Activated CD4-positive, alpha-beta T cell treated with anti-CD3 and anti-CD28 coated beads, Interleukin-2, Interleukin-4, amounts not matched to agents 100 ng/mL and 50 ng/mL, durations not matched to agents 16 hours and 8 hours (primary cell): Measurements from ENCODE around the gene SLC28A1.

Experiments used
- DNase-seq: peaks from one replicate; pipeline ENCODE4 v3.0.0-alpha.2; 2020; ENCODE audit warnings: low spot score

Gene SLC28A1

DNA sequence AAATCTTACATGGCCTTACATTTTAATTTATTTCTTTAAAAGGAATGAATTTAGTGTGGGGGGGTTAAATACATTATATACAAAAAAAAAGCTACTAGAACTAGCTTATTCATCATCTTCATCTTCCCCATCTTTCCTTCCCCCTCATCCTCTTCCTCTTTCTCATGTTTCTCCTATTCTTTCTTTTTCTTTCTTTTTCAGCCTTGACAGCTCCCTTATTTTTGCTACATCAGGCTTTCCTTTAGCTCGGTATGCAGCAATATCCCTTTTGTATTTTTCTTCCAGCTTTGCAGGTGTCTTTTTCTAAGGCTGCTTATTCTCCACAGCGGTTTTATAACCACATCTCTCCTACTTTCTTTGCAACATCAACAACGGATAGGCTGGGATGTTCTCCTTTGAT is 55.9 kb downstream of the SLC28A1 start:
- no peak for DNase-seq

DNA sequence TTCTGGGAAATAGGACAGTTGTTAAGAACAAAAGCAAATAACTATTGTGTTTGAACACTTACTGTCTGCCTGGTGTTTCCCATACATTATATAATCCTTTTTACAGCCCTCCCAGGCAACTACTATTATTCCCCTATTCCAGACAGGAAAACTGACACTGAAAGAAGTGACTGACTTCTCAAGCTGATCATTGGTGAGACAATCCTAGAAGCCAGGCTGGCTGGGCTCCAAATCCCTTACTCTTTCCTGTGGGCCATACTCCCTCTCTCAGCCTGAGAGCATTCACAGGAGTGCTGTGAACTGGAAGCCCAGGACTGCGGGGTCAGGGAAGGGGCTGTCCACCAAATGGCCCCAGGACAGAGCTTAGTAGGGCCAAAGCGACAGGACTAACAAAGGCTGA is 58.0 kb downstream of the SLC28A1 start:
- DNase-seq = no peak

DNA sequence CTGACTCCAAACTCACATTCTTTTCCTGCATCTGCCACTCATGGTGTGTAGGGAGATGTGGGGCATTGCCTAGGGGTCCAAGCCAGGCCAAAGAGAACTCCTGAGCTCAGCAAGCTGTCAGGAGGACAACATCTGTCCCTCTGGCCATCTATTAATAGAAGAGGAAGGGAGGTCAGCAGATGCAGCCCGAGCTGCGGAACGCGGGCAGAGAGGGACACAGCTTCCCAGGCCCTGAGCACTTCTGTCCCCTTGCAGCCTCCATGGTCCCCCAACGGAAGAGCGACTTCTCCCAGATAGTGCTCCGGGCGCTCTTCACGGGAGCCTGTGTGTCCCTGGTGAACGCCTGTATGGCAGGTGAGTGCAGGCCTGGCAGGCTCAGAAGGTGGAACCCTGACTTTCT is 59.8 kb downstream of the SLC28A1 start:
- no peak for DNase-seq

DNA sequence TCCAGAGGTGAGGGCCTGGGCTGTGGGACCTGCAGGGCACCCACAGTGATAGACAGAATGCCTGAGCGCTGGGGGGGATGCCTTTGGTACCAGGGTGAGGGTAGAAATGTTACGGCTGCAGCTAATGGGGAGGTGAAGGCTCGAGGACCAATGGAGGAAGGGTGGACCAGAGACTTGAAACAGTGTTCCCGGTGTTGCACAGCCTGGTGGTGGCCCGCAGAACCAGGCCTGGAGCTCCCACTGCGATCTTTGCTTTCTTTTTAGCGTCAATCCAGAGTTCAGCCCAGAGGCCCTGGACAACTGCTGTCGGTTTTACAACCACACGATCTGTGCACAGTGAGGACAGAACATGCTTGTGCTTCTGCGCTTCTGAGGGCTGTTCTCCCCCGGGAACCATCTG is 60.4 kb downstream of the SLC28A1 start:
- no peak for DNase-seq

DNA sequence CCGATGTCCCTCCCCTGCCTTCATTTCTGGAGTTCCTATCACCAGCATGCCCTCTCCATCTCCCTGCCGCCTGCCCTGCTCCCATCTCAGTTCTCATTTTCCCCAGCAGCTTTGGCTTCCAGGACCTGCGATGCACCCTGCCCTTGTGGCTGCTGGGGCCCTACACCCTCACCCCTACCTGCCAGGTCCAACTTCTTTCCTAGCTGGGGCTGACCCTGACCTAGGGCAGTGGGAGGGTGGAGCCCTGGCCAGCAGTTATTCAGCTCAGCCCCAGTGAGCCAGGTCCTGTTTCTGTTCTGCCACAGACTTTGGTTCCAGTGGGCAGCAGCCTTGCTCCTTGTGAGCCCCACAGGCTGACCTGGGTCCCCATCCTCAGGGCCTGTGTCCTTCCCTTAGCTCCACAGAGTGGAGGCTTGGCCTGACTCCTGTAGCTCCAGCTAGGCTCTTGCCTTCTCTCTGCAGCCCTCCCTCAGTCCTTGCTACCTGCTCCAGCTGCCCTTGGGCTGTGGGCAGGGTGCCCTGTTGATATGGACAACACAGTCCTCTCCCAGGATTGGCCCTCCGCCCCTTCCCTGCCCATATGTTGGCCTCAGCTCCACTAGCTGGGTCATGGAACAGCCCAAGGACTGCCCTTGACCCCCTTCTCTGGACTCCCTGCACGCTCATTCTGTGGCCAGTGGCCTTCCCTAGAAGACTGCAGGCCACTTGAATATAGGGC is 62.5 kb downstream of the SLC28A1 start:
- DNase-seq = no peak

DNA sequence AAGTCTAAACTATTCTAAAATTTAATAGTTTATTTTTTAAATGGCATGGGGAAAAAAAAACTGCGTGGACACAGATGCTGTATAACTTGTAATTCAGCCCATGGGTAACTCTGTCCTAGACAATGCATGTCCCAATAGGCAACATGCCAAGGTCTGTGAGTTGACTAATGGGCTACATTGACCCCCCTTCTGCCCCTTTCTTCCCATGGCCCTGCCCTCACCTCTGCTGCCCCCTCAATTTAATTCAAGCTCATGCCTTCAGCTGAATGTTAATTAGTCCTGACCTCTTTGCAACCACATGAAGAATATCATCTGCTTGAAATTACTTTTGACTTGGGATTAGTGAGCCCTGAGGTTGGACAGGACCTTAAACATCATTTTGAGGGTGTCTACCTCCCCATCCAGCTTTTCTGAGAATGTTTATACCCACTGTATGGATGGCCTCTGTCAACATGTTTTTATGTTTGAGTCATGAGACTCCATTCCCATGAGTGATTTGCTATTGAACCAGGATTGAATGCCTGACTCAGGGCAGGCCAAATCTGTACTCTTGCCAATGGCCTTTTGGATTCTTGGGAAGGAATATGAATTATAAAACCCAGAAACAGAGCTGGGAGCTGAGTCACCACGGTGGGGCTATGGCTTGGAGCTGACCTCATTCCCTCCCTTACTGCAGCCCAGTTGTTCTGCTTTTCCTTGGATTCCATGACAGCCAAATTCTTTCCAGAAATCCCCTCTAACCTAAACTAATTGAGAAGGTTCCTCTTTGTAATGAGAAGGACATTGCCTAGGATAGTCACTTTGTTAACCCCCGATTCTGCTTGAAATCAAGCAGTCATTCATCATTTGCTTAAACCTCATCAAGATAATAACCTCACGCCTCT is 63.7 kb downstream of the SLC28A1 start:
- no peak for DNase-seq

DNA sequence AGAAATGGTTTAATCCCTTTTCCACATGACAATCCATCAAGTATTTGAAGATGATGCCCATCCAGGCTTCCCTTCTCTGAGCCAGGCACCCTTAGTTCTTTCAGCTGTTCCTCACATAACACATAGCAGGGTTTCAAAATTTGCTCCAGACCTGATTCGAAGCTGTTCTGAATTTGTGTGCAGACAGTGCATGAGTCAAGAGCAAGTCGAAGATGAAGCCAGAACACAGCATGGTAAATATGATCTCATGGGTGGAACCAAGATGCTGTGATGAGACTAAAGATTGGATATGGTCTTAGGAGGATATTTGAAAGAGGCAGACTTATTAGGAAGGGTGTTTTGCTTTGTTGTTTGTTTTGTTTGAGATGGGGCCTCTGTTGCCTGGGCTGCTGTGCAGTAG is 64.6 kb downstream of the SLC28A1 start:
- no peak for DNase-seq

DNA sequence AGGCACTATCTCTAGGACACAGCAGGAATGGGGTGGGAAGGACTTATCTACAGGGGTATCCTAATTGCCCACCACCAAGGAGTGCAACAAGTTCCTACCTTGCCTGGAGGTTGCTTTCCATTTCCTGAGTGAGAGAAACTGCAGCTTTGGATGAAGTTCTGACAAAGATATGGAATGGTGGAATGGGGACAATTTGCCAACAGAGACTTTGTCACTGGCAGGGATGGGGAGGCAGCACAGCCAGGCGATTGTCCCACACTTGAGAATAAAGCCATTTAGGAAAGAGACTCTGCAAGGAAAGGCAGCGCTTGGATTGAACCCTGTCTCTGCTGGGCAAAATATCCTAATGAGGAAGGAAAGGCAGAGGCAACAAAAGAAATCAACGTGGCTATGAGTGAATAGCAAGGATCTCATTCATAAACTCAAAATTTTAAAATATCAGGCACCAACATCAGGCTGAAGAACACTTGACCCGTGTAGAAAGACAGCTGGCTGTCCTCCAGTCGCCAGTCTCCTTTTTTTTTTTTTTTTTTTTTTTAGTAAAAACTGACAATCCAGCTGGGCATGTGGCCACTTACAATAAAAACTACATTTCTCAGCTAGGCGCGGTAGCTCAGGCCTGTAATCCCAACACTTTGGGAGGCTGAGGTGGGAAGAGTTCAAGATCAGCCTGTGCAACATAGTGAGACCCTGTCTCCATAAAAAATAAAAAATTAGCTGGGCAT is 65.5 kb downstream of the SLC28A1 start:
- DNase-seq = no peak

DNA sequence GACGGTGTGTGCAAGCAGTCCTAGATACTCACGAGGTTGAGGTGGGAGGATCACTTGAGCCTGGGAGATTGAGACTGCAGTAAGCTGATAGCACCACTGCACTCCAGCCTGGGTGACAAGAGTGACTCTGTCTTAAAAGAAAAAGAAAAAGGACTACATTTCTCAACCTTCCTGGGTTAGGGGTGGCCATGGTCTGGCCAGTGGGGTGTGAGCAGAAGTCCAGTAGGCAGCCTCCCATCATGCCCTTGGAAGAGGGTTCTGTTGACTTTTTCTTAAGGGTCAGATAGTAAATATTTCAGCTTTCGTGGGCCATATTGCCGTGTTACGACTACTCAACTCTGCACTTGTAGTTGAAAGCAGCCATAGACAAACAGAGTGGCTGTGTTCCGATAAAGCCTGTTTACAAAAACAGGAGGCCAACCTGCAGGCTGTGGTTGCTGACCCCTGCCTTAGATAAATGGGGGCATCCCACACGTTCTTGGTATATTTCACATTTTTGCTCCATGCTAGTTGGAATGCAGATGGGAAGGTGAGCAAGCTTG is 66.2 kb downstream of the SLC28A1 start:
- DNase-seq = no peak

DNA sequence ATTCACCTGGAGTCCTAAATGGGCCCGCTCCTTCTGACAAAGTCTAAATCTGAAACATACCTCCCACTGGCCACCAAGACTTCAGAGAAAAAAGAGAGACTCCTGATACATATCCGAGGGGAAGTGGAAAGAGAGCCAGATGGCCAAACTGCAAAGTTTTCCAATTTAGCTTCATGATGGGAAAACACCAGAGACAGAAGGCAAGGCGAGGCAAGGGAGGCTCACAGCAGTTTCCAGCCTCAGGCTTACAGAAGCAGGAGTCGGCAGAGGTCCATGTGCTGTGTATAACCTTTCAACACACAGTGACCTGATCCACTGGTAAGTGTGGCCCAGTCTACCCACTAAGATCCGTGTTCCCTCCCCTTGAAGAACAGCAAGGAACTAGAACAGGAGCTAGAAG is 67.3 kb downstream of the SLC28A1 start:
- DNase-seq = no peak

DNA sequence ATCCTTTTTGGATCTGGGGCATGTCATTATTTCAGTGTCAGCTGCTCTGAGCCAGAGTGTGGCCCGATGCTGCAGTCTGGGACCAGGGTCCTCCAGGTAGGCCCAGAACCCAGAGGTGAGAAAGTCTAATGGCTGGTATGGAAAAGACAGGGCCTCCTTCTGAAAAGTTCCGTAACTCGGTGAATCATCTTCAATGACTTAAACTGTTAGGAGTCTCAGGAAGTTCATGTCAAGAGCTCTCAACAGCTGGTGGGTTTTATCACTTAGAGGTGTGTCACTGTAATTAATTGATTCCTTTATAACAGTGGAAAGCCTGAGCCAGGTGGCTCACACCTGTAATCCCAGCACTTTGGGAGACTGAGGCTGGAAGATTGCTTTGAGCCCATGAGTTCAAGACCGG is 68.7 kb downstream of the SLC28A1 start:
- DNase-seq = no peak

DNA sequence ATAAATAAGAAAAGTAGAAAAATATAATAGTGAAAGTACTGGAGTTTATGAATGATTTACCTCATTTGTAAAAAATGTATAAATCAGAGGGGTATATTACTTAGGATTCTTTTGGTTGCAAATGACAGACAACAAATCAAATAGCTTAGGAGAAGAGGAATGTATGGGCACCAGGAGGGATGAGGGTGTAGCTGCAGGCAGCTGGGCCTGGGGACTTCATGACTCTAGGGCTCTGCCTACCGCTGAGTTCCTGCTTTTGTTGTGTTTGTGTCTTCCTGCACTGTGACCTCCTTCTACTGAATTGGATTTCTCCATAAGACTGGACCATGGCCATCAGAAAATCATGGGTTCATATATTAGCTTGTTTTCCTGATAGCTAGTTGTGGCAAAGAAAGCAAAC is 69.3 kb downstream of the SLC28A1 start:
- no peak for DNase-seq

DNA sequence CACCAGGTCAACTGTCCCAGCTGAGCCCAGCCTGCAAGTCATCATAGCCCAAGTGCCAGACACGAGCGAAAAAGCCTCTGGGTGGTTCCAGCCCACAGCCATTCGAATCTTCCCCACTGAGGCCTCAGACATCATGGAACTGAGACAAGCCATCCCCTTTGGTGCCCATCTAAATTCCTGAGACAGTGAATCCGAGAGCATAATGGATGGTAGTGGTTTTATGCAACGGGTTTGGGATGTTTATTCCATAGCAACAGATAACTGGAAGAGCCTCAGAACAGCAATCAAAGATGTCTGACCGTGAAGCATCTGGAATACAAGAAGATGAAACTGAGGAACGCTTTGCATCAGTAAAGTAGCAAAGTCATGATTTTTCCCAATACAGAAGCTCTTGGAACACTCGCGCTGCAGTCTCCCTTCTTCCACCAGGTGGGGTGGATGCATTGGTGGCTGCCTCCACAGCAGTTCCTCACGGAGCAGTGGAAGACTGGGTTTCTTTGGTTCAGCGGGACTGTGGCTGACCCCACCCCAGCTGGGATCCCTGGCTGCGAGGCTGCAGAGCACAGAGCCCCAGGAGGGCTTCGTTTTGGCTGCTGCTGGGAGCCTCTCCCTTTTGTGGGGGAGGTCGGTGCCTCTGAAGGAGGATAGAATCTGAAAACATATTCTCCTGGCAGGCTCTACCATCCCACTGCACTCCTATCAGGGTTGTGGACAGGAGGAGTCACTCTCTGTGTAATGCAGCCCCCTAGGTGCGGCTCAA is 70.8 kb downstream of the SLC28A1 start:
- DNase-seq = peak; percentile 6

DNA sequence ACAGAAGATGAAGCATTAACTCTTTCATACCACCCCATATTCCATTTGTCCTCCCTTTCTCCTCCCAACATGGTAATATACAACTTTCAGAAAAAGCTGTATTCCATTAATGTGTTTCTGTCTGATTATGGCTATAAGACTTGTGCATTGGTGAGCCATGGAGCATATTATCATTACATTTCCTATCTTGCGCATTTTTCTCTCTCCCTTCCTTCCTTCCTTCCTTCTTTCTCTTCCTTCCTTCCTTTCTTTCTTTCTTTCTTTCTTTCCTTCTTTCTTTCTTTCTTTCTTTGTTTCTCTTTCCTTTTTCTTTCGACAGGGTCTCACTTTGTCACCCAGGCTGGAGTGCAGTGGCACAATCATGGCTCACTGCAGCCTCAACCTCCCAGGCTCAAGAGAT is 71.7 kb downstream of the SLC28A1 start:
- DNase-seq = no peak

DNA sequence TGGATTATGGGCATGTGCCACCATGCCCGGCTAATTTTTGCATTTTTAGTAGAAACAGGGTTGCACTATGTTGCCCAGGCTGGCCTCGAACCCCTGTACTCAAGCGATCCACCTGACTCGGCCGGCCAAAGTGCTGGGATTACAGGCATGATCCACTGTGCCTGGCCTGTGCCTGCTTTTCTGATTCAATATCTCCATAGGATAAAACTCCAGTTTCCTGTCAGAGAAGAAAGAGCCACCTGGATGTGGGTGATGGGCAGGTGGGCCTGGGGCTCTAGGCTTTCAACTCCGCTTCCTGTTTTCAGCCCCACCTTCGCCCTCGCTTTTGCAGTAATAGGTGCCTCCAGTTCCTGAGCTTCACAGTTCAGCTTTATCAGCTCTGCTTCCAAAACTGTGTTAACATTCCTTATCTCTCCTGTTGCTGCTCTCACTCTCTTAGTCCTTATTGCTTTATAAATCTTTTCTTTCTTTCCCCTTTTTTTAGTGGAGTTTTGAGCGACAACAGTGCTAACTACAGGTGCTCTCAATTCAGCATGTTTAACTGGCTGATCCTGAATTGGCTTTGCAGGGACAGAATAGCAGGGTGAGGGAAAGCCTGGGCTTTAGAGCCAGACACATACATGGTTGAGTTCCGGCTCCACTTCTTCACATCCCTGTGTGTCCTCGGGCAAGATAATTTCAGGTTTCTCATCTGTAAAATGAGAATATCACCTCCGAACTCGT is 76.1 kb downstream of the SLC28A1 start:
- no peak for DNase-seq

DNA sequence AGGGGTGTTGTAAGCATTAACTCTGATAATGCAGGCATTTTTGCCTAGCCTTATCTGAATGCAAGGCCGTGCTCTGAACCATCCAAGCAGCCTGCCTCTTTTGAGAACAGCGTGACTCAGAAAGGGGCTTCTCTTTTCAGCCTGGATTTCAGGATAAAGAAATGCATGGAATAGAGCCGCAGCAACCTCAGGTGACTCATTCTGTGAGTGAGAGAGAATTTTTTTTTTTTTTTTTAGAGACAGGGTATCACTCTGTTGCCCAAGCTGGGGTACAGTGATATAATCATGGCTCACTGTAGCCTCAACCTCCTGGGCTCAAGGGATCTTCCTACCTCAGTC is 76.6 kb downstream of the SLC28A1 start:
- no peak for DNase-seq

DNA sequence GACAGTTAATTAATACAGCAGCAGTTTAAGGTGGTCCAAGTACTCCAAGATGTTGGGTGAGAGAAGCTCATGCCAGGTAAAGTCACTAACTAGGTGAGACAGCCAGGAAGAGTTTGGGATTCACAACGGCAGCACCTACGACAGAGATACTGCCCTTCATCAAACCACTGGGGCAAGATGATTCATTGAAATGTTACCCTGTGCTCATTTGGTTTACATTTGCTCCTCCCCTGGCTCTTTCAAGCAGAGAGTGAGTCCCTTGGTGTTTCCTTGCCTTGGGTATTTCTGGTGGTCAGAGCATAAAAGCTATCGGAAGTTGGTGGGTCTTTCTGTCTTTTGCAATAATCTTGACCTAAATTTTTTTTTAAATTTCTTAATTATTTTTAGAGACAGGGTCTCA is 77.2 kb downstream of the SLC28A1 start:
- DNase-seq = no peak

DNA sequence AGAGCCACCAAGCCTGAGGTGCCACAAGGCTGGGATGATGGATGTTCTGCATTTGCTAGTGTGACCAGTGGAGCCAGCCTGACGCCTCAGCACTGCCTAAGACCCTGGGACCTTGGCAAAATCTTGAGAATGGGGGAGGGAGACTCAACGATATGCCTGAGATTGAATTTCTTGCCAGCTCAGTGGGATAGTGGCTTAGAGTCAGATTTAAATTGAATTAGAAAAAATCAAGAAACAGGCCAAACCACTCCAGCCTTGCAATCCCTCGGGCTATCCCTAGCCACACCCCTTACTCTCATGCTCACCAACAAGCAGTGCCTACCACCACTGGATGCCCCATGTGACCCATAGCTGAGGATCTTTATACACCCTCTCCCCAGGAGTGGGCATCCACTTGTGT is 78.5 kb downstream of the SLC28A1 start:
- DNase-seq = no peak

DNA sequence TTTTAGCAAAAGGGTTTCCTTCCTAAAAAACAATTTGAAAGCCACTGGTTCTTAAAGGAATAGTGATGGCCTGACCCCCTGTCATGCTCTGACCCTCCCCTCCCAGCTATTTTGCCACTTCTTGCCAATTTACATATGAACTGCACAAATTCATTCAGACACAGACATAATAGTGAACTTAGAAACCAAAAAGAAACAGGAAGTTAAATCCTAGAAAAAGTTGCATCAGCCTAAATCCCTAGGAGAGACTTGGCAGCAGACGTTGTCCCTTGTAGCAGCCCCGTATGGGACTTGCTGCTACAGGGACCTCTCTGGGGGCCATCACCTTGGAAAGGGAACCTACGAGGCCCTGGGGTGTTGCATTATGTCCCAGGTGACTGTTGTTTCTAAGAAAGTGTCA is 82.9 kb downstream of the SLC28A1 start:
- no peak for DNase-seq

DNA sequence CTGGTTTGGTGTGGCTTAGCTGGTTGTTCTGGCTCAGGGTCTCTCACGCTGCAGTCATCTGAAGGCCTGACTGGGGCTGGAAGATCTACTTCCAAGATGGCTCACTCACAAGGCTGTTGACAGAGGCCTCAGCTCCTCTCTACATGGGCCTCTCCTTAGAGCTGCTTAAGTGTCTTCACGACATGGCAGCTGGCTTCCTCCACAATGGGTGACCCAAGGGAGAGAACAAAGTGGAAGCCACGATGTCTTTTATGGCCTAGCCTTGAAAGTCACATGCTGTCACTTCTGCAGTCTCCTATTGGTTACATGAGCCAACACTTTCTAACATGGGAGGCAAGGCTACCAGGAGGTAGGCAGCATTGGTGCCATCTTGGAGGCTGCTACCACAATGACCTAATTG is 83.8 kb downstream of the SLC28A1 start:
- DNase-seq = no peak

DNA sequence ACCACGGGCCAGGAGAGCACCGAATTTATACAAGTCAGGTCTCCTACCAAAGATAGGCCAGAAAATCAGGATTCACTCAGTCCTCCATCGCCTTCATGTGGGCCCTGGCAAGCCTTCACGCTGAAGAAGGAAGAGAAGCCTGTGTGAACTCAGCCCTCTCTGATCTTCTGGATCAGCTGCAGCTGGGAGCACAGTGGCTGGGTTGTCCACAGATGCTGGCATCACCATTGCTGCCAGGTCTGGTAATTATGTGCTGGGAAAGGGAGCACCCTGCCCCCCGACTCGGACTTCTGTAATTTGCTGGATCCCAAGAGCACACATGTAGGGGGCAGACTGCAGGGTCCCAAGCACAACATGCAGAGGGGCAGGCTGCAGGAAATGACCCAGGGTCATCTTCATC is 84.8 kb downstream of the SLC28A1 start:
- no peak for DNase-seq
